Measurements from ENCODE around the gene SENP5.
"Not testable (repeated sequence)": the region's sequence is repeated elsewhere in the genome, so short reads cannot be mapped to it uniquely, and the experiment has no call there.

The SENP5 gene, protein sequence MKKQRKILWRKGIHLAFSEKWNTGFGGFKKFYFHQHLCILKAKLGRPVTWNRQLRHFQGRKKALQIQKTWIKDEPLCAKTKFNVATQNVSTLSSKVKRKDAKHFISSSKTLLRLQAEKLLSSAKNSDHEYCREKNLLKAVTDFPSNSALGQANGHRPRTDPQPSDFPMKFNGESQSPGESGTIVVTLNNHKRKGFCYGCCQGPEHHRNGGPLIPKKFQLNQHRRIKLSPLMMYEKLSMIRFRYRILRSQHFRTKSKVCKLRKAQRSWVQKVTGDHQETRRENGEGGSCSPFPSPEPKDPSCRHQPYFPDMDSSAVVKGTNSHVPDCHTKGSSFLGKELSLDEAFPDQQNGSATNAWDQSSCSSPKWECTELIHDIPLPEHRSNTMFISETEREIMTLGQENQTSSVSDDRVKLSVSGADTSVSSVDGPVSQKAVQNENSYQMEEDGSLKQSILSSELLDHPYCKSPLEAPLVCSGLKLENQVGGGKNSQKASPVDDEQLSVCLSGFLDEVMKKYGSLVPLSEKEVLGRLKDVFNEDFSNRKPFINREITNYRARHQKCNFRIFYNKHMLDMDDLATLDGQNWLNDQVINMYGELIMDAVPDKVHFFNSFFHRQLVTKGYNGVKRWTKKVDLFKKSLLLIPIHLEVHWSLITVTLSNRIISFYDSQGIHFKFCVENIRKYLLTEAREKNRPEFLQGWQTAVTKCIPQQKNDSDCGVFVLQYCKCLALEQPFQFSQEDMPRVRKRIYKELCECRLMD

DNA sequence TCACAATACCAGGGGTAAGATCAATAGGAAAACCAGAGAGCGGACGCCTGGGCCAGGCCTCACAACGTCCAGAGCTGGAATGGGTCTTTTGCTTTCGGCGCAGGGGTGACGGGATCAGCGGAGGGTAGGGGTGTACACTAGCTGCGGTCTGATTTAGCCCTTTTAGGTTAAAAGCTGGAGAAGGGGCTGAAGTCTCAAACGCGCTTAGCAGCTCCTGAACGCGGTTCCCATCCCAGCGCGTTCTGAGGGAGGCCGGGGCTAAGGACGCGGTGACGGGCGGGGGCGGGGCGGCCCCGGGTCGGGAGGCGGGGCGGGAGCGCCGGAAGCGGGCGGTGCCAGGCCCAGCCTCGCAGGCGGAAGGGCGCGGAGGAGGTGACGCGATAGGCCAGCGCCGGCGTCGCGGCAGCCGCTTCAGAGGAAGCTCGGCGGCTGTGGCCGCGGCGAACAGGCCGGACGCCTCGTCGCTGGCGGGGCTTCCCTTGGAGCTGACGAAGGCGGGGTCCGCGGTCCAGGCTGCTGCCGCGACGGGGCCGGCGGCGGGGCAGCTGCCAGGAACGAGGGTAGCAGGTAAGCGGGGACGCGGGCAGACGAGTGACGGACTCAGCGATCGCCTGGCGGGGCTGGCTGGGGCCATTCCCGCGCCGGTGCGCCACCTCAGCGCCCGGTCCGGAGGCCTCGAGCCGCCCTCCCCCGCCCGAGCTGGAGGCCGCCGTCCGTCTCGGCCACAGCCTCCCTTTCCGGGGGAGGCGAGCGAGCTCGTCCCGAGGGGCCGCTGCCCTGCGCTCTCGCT is at the start of gene SENP5:
Gene SENP5, plus strand, starts transcription at position 414 of the 790 bp plus-strand sequence. CDS start 17,262 bp downstream, outside the sequence.
- FAIRE-seq (no peak), DNase-seq (ENCODE audit: low spot score) (peak; percentile 95)

DNA sequence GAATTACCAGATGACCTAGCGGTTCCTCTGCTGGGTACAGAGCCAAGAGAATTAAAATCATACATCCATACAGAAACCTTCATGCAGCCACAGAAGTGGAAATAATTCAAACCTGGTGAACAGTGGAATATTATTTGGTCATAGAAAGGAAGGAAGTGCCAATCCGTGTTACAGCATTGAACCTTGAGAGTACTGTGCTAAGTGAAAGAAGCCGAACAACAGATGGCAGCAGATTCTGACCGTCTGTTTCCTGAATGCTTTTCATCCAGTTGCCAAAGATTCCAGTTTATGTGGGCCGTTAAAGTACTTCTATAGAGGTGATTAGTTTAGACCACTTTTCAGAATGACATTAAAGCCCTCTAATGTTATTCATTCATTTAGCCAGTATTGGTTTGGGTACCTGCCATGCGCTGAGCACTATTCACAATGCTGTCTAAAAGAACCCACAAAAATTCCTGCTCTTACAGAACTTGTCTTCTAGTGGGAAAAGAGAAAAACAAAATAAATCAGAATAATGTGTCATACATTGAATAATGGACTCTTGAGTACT is 45.8 kb upstream of the SENP5 start:
- DNase-seq (ENCODE audit: low spot score) = no peak
- no peak for FAIRE-seq

DNA sequence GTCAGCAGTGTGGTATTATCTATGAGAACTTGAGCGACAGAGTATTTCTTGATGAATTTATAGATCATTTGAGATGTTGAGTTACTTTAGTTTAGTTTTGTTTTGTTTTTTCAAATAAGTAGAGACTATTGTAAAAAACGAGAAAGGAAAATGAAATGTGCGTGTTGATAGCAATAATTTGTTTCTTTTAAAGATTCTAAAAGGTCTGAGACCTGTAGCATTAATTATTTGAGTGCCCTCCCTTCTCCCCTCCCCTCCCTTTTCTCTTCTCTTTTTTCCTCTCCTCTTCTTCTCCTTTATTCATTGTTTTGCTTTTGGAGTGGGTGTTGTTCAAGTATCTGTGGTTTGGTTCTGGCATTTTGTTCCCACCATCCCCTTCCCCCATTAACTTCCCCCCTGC is 38.1 kb upstream of the SENP5 start:
- not testable (repeated sequence) for FAIRE-seq; DNase-seq (ENCODE audit: low spot score)

DNA sequence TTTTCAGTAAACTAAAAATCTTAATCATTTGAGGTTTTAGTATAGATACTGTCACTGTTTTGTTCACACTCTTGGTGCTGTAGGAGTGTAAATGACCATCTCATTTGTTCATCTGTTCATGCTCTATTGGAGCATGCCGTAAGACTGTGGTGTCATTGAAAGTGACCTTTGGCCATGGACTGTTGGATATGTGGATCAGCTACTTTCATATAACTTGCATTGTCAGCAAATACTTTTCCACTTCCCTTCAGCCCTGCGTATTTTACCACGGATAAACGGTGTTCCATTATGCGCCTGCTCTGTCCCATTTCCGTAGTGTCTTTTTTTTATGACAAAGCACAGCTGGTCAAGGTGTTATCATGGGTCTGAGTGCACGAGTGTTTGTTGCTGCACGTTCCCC is 32.6 kb upstream of the SENP5 start:
- FAIRE-seq (no peak), DNase-seq (ENCODE audit: low spot score) (no peak)

DNA sequence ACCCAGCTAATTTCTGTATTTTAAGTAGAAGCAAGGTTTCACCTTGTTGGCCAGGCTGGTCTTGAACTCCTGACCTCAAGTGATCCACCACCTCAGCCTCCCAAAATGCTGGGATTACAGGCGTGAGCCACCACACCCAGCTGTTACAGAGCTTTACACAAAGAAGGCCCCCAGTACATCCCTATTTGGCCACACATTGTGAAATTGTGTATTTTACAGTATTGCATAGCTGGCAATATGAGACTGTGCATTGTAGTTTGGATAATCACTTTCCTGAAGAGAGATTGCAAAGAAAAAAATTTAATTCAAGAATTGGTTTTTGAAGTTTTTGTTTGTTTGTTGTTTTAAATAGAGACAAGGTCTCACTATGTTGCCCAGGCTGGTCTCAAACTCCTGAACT is 31.1 kb upstream of the SENP5 start:
- DNase-seq (ENCODE audit: low spot score); FAIRE-seq: not testable (repeated sequence)

DNA sequence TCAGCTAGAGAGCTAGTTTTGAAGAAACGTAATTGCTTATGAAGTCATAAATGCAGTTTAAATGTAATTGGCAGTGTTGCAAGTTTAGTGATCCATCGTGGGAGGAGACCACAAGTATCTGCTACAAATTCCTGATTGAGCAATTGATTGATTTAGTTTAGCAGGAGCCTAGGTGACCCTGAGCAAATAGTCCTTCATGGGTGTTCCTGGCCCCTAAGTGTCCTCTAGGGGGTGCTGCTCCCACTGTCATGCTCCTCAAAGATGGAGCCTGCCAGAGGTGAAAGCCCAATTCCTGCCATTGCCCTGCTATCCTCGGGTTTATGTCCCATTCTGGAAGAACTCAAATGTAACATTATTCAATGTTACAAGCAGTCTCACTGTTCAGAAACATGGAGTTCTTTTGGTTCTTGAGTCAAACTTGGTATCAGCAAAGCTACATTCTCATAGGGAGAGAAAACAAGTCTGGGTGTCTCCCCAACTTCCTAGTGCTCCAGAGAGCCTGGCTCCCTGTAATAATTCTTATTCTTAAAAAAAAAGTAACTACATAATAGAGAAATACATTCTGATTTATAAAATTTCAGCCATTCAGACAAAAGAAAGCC is 29.8 kb upstream of the SENP5 start:
- DNase-seq (ENCODE audit: low spot score) (peak; percentile 45), FAIRE-seq (no peak)

DNA sequence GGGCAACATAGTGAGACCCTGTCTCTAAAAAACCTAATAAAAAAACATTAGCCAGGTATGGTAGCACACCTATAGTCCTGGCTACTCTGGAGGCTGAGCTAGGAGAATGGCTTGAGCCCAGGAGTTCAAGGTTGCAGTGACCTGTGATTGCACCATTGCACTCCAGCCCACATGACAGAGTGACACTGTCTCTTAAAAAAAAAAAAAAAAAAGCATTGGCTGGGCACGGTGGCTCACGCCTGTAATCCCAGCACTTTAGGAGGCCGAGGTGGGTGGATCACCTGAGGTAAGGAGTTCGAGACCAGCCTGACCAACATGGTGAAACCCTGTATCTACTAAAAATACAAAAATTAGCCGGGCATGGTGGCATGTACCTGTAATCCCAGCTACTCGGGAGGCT is 28.4 kb upstream of the SENP5 start:
- FAIRE-seq; DNase-seq (ENCODE audit: low spot score): not testable (repeated sequence)

DNA sequence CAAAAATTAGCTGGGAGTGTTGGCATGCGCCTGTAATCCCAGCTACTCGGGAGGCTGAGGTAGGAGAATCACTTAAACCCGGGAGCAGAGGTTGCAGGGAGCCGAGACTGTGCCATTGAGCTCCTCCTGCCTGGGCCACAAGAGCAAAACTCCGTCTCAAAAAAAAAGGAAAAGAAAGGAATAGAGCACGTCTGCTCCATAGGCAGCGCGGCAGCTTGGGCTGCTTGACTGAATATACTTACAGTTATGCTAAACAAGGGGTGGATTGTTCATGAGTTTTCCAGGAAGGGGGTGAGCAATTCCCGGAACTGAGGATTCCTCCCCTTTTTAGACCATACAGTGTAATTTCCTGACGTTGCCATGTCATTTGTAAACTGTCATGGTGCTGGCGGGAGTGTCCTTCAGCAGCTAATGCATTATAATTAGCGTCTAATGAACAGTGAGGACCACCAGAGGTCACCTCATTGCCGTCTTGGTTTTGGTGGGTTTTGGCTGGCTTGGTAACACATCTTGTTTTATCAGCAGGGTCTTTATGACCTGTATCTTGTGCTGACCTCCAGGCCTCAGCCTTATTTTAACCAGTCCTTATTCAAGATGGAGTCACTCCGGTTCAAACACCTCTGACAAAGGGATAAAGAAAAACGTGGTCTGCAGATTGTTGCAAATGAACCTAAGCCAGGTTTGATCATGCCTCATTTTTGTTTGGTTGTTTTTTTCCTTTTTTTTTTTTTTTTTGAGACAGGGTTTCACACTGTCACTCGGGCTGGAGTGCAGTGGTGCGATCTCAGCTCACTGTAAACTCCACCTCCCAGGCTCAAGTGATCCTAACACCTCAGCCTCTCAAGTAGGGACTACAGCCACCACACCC is 24.9 kb upstream of the SENP5 start:
- no peak for DNase-seq (ENCODE audit: low spot score)
- no peak for FAIRE-seq

DNA sequence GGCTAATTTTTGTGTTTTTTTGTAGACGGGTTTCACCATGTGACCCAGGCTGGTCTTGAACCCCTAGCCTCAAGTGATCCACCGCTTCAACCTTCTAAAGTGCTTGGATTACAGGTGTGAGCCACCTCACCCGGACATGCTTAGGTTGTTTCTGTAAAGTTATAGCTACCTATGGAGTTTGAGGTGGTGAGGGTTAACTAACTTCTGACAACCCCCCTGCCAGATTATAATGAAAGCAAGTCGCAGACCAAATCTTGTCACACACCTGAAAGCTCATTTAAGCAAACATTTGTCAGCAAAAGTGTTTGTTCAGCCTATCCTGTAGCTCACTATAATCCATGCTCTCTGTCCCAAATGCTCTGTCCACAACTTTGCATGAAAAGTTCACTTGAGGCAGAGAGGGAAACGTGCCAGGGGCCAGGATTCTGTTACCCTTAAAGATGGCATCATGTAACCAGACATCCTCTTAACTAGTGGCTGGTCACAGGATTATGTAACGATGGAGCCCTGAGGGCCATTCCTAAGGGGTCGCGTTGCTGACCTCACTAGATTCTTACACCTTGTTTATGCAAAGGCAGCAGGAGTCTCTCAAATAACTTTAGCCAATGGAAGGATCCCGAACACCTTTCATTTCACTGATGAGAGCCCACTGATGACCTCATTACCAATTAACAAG is 24.1 kb upstream of the SENP5 start:
- DNase-seq (ENCODE audit: low spot score) (no peak), FAIRE-seq (no peak)

DNA sequence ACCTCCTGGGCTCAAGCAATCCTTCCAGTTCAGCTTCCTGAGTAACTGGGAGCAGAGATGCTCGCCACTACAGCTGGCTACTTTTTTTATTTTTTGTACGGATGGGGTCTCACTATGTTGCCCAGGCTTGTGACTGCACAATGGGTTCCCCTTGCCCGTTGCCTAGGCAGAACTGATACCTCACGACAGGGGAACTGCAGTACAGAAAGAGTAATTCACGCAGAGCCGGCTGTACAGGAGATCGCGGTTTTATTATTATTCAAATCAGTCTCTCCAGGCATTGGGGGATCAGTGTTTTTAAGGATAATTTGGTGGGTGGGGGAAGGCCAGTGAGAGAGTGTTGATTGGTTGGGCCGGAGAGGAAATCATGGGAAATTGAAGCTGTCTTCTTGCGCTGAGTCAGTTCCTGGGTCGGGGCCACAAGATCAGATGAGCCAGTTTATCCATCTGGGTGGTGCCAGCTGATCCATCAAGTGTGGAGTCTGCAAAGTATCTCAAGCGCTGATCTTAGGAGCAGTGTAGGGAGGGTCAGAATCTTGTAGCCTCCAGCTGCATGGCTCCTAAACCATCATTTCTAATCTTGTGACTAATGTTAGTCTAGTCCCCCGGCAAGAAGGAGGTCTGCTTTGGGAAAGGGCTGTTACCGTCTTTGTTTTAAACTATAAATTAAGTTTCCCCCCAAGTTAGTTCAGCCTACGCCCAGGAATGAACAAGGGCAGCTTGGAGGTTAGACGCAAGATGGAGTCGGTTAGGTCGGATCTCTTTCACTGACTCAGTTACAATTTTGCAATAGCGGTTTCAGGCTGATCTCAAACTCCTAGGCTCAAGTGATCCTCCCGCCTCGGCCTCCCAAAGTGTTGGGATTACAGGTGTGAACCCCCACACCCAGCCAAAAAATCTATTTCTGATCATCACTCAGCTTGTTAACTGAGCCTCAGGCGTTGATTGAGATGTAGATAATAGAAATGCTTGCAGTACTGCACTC is 23.2 kb upstream of the SENP5 start:
- FAIRE-seq; DNase-seq (ENCODE audit: low spot score): not testable (repeated sequence)

DNA sequence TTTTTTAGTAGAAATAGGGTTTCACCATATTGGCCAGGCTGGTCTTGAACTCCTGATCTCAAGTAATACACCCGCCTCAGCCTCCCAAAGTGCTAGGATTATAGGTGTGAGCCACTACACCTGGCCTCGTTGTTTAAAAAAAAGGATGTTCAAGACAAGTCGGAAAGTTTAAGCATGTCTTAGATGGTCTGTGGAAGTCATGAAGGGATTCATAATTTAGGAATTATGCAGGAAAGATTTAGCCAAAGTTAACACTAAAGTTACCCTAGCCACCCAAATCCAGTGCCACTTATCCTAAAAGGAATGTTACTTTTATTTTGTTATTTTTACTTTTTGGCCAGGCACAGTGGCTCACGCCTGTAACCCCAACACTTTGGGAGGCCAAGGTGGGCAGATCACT is 19.3 kb upstream of the SENP5 start:
- DNase-seq (ENCODE audit: low spot score); FAIRE-seq: not testable (repeated sequence)

DNA sequence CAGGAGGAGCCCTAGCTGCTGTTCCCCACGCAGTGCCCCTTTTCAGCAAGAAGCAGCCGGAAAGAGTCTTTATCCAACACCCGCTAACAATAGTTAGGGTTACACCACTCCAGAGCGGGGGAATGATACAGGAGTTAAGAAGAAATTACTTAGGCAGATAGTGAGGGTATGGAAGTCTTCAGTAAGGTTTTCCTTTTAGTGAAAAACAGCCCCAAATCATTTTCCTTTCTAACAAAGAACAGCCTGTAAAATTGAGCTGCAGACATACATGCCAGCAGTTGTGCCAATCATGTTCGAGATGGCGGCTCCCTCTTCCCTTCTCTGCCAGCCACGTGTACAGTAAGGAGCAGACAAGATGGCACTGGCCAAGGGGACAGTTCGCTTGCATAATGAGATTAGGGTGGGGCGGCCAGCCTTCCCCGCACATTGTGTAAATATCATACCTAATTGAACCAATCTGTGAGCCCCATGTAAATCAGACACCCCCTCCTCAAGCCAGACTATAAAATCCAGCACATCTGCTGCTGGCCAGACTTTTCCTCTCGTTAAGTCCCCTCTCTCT is 18.5 kb upstream of the SENP5 start:
- DNase-seq (ENCODE audit: low spot score) (no peak), FAIRE-seq (no peak)

DNA sequence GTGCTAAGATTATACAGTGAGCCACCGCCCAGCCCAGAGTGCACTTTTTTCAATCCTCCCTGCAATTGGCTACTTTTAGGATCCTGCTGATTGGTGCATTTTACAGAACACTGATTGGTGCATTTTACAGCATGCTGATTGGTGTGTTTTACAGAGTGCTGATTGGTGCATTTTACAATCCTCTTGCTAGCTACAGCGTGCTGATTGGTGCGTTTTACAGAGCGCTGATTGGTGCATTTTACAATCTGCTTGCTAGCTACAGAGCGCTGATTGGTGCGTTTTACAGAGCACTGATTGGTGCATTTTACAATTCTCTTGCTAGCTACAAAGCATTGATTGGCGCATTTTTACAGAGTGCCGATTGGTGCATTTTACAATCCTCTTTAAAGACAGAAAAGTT is 4.7 kb upstream of the SENP5 start:
- FAIRE-seq; DNase-seq (ENCODE audit: low spot score): not testable (repeated sequence)

DNA sequence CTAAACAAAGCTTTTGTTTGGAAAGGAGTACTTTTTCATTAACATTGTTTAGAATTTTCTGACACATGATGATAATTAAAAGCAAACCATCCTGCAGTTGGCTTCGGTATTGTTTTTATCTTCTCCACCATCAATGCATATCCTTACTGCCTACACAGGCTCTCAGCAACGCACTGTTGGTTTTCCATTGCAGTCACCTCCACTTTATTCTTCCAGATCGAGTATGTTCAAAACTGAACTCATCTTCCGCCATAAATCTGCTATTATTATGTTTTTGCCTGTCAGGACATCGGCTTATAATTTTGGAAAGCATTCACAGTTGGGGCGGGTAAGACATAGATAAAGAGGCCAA is 589 bp upstream of the SENP5 start:
- DNase-seq (ENCODE audit: low spot score) = no peak
- FAIRE-seq = no peak

DNA sequence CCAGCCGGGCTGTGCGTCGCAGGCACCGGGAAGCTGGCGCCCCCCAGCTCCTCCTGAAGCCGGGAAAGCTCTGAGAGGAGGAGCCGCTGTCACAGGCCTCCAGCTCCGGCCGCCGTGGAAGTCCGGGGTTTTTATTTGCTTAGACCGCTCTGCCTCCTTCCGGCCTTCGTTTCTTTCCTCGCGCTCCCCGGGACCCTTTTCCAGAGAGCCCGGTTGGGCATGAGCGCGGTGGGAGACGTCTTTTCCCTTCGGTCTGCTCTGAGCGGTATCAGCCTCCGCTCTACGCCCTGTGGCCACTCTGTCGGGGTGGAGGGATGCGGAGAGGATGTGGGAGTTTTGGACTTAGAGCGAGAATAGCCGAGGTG is 559 bp downstream of the SENP5 start:
- no peak for DNase-seq (ENCODE audit: low spot score)

DNA sequence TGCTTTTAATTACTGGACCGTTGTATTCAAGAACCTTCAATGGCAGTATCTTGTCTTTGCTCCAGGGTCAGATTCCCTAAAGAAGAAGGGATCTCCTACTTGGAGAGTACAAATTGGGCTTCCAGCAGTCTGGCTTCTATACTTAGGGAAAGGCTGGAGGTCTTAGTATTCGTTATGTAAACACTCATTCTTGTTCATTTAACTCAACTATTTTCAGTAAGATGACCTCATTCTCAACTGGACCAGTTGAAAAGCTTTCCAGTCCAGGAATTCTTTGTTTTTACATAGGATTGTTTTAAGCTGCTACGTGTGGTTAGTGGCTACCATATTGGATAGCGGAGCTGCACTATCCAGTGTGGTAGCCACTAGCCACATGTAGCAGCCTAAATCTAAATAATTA is 4.6 kb downstream of the SENP5 start:
- no peak for DNase-seq (ENCODE audit: low spot score)
- no peak for FAIRE-seq

More for the DNA sequence above, 559 bp downstream of the SENP5 start:
- FAIRE-seq = no peak

DNA sequence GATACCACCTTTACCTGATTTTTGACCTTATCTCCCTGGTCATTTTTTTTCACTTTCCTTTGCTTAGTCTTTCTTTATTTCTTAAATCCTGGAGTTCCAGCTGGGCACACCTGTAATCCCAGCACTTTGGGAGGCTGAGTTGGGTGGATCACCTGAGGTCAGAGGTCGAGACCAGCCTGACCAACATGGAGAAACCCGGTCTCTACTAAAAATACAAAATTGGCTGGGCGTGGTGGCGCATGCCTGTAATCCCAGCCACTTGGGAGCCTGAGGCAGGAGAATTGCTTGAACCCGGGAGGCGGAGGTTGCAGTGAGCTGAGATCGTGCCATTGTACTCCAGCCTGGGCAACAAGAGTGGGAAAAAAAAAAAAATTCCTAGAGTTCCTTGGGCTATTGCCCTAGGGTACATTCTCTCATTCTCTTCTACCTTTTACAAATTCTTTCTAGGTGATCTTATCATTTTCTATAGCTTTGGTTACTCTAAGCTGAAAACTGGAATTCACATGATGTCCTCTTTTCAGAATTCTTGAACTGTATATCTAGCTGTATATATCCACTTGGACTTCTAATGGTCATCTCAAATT is 6.9 kb downstream of the SENP5 start:
- FAIRE-seq = not testable (repeated sequence)

DNA sequence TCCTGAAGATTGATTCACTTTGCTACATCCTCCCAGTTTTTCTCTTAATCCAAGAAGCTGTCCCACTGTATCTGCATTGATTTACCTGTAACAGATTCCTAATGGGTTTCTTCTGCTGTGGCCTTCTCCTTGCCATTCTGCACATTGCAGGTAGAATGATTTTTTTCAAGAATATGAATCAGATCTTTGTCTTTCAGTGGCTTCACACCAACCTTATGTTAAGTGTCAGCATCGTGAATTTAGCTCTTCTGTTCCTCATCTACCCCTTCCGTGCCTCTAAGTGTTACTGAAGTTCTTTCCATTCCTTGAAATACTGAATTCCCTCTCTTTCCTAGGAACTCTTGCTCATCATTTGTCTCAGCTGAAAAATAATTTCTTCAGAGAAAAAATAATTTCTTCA is 7.5 kb downstream of the SENP5 start:
- FAIRE-seq = no peak
- DNase-seq (ENCODE audit: low spot score) = no peak

More for the DNA sequence above, 6.9 kb downstream of the SENP5 start:
- not testable (repeated sequence) for DNase-seq (ENCODE audit: low spot score)
